GM21423 (cell line): ENCODE data around the gene RASL10A.

ENCODE experiments used
- ATAC-seq: cut with Tn5 transposase; IDR thresholded peaks from one replicate; pipeline ENCODE4 v1.9.1; 2021; ENCODE audit warnings: mild to moderate bottlenecking, moderate library complexity; ENCODE audit not compliant: unreplicated experiment

The RASL10A gene

DNA sequence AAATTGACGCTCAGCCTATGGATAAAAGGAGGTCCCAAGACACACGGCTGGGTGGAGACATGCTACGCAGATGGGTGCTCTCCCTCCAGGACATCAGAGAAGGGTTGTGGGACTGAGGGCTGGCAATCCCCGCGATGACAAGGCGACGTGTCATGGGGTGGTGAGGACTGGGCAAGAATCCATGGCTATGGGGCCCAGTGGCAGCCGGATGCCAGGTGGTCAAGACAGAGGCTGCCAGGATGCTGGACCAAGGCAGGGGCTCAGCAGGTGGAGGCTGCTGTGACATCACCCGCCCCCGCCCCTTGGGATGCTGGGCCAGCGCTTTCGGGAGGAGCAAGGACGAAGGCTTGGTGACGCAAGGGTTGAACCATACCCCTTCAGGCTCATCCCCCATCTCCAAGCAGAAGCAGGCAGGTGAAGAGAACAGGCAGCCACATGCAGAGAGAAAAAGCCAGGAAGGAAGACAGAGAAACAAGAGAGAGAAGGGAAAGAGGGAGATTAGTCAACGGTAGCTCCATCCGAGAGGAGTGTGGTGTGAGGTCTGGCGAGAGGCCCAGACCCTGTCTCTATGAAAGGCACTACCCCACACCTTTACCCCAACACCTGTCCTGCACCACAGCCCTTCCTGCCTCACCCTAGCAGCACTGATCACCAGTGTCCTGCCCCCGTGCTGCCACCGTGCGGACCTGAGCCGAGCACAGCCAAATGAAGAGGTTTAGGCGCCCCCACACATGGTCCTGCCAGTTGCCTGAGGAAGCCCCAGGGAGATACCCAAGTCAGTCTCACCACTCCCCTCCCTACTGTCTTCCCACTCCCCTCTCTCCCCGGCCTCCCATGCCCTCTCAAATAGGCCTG is 24.1 kb upstream of the RASL10A start:
- ATAC-seq = no peak

DNA sequence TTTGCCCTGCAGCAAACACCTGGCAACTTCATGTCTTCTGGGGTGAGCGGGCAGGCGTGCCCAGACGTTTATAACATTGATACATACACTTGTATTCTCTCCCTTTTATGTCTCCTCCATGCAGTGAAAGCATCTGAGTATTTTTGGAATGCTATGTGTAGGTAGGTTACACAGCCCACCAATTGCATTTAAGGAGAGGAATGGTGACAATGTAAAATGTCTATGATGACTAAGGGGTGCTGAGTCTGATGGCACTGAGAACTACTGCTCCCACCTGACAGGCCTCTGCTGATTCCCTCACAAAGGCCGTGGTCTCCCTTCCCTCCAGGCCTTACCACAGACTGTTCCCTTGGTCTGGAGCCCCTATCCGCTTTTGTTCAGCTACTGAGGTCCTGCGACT is 22.9 kb upstream of the RASL10A start:
- ATAC-seq = no peak

DNA sequence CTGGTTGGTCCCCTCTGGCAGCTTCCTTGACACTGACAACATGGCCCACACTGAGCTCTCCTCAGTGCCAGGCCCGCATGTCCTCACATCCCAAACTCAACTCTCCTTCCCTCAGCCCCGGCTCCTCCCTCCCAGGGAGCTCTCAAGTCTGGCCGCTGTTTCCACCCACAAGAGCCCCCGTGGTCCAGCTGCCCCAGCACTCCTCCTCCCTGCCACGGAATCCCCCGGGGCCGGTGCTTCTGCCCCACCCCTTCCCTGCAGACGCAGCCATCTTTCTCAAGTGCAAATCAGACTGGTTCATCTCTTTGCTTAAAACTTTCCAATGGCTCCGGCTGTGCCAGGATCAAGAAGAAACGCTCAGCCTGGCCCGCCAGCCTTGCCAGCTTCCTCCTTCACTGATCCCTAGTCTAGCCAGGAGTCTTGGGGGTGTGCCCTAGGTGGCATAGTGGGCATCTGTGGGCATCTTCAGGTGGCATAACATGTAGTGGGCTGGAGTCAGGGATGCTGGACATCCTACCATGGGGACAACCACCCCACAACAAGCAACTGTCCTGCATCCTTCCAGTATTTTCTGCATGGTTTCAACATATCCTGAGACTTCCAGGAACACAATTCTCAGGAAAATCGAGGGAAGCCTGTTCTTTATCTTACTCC is 22.3 kb upstream of the RASL10A start:
- no peak for ATAC-seq

DNA sequence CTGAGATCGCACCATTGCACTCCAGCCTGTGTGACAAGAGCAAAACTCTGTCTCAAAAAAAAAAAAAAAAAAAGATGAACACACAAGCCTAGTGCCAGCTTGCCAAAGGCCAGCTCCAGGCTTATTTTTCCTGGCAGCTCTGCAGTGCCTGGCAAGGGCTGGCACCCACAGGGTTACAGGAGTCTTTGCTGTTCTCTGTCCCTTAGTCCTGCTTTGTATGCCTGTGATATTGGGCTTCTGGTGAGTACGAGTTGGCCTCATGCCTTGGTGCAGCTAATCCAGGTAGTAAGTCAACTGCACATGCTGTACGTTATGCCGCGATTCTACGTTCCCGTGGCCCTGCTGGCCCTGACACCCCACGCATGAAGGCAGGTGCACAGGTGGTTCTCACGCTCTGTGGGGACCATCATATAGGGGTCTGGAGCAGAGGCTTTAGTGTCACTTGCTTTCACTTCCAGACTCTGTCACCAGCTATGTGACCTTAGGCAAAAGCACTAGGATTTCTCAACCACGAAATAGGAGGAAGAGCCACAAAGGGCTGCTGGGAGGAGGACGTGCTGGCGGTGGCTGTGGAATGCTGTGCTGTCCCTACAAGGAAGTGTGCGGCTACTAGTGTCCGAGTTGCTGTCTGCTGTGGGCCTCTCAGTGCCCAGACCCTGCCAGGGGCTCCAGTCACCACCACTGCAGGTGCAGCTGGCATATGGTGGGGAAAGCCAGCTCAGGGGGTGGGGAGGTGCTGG is 21.4 kb upstream of the RASL10A start:
- ATAC-seq = no peak

DNA sequence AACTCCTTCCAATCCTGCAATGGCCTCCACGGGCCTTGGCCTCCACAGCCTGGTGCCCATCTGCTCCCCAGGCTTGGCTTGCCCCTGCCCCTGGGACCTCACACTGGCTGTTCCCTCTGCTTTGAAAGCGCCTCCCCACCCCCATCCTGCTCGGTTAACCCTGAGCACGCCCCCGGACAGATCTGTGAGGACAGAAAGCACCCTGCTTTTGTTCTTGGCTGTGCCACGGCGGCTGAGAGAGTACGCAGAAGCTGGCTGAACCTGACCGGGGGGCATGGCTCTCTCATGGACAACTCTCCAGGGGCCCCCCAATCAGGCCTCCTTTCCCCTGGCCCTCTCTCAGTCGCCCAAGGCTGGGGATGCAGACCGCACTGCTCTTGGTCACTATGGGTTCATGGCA is 20.2 kb upstream of the RASL10A start:
- ATAC-seq = no peak

DNA sequence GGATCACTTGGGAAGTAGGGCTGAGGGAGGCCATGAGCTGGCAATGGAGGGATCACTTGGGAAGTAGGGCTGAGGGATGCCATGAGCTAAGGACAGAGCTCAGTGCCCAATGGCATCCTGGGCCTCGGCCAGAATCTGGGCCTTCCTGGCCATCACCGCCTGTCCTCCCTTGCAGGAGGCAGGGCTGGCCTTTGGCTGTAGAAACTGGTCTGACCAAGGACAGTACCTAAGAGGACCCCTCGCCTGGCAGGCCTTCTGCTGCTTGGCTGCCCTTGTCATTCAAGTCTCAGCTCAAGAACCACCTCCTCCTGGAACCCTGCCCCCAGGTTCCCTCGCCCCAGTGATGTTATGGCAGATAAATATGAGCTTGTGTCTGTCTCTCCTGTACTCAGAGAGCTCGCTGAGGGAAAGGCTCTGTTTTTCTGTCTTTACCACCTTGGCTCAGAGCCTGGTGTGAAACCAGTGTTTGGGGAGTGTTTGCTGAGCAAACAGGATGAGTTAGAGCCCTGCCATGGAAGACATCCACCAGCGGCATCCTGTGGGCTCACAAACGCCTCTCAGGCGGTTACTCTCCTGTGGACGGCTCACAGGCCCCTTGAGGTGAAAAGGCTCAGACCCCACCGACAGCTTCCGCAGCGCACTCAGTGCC is 19.3 kb upstream of the RASL10A start:
- ATAC-seq = no peak

DNA sequence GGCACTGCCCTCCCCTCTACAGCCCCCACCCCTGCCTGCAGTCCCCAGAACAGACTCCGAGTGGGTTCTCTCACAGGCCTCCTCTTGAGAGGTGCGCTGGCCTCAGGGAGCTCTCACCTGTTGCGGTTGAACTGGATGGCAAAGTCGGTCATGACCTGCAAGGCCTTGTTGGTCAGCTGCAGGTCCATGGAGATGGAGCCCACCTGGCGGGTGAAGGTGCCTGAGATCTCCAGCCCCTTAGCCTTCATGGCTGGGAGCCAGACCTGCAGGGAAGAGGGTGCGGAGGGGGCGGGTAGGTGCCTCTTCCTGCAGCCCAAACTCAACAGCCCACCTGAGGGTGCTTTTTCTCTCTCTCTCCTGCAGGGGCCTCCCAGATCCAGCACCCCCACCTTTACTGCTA is 18.7 kb upstream of the RASL10A start:
- no peak for ATAC-seq

DNA sequence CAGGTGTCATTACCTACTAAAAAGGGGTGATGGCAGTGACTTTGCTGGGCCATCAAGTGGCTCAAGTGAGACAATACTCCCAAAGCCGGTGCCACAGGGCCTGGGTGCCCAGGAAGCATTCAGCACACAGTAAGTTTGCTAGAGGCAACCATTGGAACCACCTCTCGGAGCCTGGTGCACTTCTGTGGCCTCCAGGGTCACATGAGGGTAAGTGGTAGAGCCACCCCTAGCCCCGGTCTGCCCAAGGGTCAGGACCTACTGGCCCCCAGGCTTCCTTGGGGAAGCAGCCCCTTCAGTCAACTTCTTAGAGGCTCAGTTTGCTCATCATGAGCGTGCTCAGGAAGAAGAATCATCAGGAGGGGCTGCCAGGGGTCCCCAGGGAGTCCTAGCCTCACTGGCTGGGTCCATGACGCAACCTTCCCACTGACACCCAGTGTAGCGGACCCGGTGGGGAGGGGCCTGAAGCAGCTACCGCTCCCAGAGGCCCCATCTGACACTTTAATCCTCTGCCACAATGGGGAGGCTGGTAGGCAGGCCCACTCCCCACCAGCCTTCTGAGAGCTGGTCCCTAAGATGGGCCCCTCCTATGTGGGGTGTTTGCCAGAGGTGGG is 17.5 kb upstream of the RASL10A start:
- ATAC-seq = no peak

- ATAC-seq = no peak
These were observed 16.3 kb upstream of the RASL10A start for GRCh38 chr22:29331658-29332300.

GRCh38 chr22:29331213-29331612 is 15.7 kb upstream of the RASL10A start:
- ATAC-seq = no peak

DNA sequence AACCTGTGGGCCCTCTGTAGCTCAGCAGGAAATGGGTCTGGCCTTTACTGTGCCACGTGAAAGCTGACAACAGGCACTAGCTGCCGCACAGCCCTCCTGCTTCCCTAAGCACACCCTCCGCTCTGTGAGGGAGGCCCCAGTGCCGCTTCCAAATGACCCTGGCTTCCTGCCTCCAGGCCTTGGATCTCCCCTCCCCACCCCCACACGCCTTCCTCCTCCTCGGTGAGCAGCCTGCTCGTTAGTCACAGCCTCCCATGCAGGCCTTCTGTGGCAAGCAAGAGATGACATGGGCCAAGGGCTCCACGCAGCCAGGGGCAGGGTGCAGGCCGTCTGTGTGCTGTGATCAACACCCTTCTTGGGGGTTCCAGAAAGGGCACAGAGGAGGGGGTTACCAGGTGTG is 15.3 kb upstream of the RASL10A start:
- no peak for ATAC-seq

- no peak for ATAC-seq
These were observed 14.8 kb upstream of the RASL10A start for GRCh38 chr22:29330291-29330690.

GRCh38 chr22:29329581-29329980 is 14.1 kb upstream of the RASL10A start:
- no peak for ATAC-seq

DNA sequence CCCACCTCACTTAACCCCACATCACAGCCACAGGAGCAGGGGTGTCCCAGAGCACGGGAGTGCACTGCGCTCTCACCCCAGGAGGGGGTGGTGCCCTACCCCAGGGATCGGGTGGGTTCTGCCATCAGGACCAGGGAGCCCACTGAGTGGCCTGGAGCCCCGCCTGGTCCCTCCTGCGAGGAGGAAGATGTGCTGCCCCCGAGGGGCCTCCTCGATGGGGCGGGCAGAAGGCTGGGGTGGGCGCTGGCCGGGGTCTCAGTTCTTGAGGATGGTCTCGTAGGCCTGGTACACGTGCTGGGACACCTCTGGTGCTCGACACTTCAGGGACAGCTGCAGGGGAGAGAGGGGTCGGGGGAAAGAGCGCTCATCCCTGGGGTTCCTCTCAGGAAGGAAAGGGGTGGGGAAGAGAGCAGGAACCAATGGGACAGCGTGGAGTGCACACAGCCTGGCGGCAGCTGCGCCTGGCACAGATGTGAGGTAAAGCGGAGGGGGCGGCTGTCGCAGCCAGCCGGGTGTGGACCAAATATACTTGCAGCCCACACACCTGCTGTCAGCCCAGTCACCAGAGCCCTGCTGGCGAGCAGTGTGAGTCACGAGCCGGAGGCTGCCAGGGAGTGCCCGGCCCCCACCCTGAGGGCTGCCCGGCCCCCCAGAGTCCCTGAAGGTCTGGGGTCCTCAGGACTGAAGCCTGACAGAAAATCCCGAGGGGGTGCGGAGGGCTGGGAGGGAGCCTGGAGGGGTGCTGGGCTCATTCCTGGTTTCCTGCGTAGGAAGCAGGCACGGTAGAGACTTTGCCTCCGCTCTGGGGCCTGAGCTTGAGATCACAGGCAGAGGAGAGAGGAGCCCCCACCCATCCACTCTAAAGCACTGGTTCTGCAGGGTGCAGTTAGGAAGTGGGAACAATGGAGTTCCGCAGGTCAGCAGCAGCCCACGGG is 13.3 kb upstream of the RASL10A start:
- ATAC-seq = no peak

GRCh38 chr22:29328055-29328454 is 12.6 kb upstream of the RASL10A start:
- ATAC-seq = no peak

DNA sequence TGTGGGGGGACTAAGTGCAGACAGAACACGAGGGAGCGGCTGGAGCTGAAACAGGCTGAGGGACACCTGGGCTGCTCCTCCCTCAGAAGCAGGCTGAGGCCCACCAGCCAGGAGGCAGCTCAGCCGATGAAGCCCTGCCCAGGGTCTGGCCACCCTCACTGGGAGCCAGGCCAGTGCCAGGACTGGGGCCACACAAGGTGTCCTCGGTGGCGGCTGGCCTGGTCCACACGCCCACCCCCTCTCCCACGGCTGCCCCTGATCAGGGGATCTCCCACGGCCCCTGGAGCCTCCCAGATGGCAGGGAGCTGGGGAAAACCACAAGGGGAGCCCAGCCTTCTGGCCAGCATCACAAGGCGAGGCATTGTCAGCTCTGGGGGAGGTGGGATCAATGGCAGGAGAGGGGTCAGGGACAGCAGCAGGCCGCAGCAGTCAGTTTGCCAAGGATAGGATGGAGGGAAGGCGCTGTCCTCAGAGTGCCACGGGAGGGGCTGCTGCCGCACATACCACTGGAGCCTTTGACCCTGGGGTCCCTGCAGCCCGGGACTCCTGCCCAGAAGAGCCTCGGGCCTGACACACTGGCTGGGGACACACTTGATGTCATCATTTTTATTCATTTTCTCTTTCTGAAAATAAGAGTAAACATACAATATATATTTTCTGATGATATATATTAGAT is 11.7 kb upstream of the RASL10A start:
- no peak for ATAC-seq

- ATAC-seq = no peak
These were observed 11.0 kb upstream of the RASL10A start for GRCh38 chr22:29326481-29326880.

GRCh38 chr22:29325785-29326315 is 10.4 kb upstream of the RASL10A start:
- ATAC-seq = no peak
